Astrocyte (in vitro differentiated cells and primary cell): ENCODE results near the gene ZSWIM7.

Experiments
- CTCF ChIP-seq: IDR thresholded peaks from 2 replicates; pipeline ENCODE4 v1.5.1; 2011; ENCODE audit warnings: low read depth, mild to moderate bottlenecking, inconsistent platforms, low read length, moderate library complexity; ENCODE audit not compliant: insufficient read depth
- EZH2 ChIP-seq: IDR thresholded peaks from 2 replicates; pipeline ENCODE4 v1.6.1; 2012; ENCODE audit warnings: mild to moderate bottlenecking, low read length, inconsistent platforms; ENCODE audit not compliant: insufficient read depth

GRCh38 chr17:15951368-15952047, 48.0 kb downstream of the ZSWIM7 start:
- TF ChIP-seq CTCF: no peak
- TF ChIP-seq EZH2: no peak
